DOHH2 (cell line): ENCODE measurements around the gene ABCA2.

Experiments used
- H3F3A ChIP-seq: fragments of 200-600 bp; sonication (generic), shearing (Covaris generic); 2 replicates; pipeline ENCODE4 v1.6.0; 2016; ENCODE audit warnings: antibody characterized with exemption, mild to moderate bottlenecking; ENCODE audit not compliant: control insufficient read depth, insufficient read depth
- H3K27ac ChIP-seq: fragments of 200-600 bp; sonication (generic); 2 replicates; pipeline ENCODE4 v1.5.1; 2014; ENCODE audit warnings: low read depth, mild to moderate bottlenecking, low read length, moderate library complexity
- H3K27me3 ChIP-seq: fragments of 200-600 bp; sonication (generic); 2 replicates; pipeline ENCODE4 v1.6.1; 2014; ENCODE audit warnings: mild to moderate bottlenecking, low read length, mixed read lengths; ENCODE audit not compliant: control insufficient read depth
- H3K36me3 ChIP-seq: fragments of 200-600 bp; sonication (generic); 2 replicates; pipeline ENCODE4 v1.6.1; 2014; ENCODE audit warnings: mild to moderate bottlenecking, low read length, moderate library complexity, mixed read lengths; ENCODE audit not compliant: control insufficient read depth
- H3K4me1 ChIP-seq: fragments of 200-600 bp; sonication (generic); 2 replicates; pipeline ENCODE4 v1.6.1; 2014; ENCODE audit warnings: mild to moderate bottlenecking, low read length, mixed read lengths; ENCODE audit not compliant: control insufficient read depth
- H3K4me2 ChIP-seq: fragments of 200-600 bp; sonication (generic); 2 replicates; pipeline ENCODE4 v1.6.0; 2014; ENCODE audit warnings: mild to moderate bottlenecking, low read length, moderate library complexity
- H3K4me3 ChIP-seq: fragments of 200-600 bp; sonication (generic); 2 replicates; pipeline ENCODE4 v1.5.1; 2014; ENCODE audit warnings: mild to moderate bottlenecking, low read length, mixed read lengths
- H3K79me2 ChIP-seq: fragments of 200-600 bp; sonication (generic); 2 replicates; pipeline ENCODE4 v1.6.1; 2014; ENCODE audit warnings: mild to moderate bottlenecking, low read length, mixed read lengths; ENCODE audit not compliant: control insufficient read depth
- H3K9me2 ChIP-seq: fragments of 200-600 bp; sonication (generic); replicated peaks from 2 replicates; pipeline ENCODE4 v1.6.1; 2014; ENCODE audit warnings: mild to moderate bottlenecking, low read length, mixed read lengths; ENCODE audit not compliant: control insufficient read depth
- H3K9me3 ChIP-seq: fragments of 200-600 bp; sonication (generic); 2 replicates; pipeline ENCODE4 v1.6.1; 2014; ENCODE audit warnings: antibody characterized with exemption, low read length, mixed read lengths; ENCODE audit not compliant: control insufficient read depth, insufficient read depth
- H4K20me1 ChIP-seq: fragments of 200-600 bp; sonication (generic); 2 replicates; pipeline ENCODE4 v1.6.0; 2014; ENCODE audit warnings: low read depth, mild to moderate bottlenecking, antibody characterized with exemption, low read length, moderate library complexity; ENCODE audit not compliant: control insufficient read depth, insufficient read depth
- EZH2phosphoT487 ChIP-seq: fragments of 200-600 bp; sonication (generic); IDR thresholded peaks from 2 replicates; pipeline ENCODE4 v1.6.1; 2017; ENCODE audit warnings: borderline replicate concordance, mild to moderate bottlenecking, antibody characterized with exemption, low read length, moderate library complexity, mixed read lengths
- TF ChIP-seq, protein P1 (sequence below): fragments of 200-600 bp; sonication (generic); IDR thresholded peaks from one replicate; pipeline ENCODE4 v1.5.1; 2014; ENCODE audit warnings: antibody characterized with exemption, mild to moderate bottlenecking, low read depth, low read length; ENCODE audit not compliant: poor library complexity, severe bottlenecking

The ABCA2 gene

DNA sequence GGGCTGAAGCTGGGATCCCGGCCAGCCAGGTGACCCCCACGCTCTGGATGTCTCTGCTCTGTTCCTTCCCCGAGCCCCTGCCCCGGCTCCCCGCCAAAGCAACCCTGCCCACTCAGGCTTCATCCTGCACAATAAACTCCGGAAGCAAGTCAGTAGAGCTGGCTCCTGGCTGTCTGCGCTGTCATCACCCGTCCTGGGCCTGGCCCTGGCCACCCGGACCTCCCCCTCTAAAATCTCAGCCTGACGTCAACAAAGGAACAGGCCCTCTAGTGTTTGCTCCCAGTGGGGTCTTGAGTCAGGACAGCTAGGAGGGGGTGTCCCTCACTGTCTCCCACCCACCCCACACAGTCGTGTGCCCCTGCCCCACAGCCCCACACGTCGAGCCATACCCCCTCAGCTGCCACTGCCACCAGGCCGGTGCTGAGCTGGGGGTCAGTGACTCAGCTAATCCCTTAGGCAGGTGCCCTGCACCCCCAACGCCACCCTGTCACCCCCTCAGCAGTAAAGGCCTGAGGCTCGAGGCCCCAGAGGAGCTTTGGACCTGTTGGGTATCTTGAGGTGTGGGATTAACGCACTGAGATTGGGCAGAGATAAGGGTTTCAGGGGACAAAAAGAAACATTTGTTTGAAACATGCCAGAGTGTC lies 46.3 kb downstream of the ABCA2 start:
- H3K36me3 ChIP-seq, result no peaks in the 10 kb centered on the region
- H3K27ac ChIP-seq, result no peak overlapping the region
- TF ChIP-seq, protein P1, sequence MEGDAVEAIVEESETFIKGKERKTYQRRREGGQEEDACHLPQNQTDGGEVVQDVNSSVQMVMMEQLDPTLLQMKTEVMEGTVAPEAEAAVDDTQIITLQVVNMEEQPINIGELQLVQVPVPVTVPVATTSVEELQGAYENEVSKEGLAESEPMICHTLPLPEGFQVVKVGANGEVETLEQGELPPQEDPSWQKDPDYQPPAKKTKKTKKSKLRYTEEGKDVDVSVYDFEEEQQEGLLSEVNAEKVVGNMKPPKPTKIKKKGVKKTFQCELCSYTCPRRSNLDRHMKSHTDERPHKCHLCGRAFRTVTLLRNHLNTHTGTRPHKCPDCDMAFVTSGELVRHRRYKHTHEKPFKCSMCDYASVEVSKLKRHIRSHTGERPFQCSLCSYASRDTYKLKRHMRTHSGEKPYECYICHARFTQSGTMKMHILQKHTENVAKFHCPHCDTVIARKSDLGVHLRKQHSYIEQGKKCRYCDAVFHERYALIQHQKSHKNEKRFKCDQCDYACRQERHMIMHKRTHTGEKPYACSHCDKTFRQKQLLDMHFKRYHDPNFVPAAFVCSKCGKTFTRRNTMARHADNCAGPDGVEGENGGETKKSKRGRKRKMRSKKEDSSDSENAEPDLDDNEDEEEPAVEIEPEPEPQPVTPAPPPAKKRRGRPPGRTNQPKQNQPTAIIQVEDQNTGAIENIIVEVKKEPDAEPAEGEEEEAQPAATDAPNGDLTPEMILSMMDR, result no peak
- no peak for TF ChIP-seq EZH2phosphoT487
- H3K4me1 ChIP-seq, result no peaks in the 10 kb centered on the region
- no peaks in the 10 kb centered on the region for H3K79me2 ChIP-seq
- no peaks in the 10 kb centered on the region for H3K9me3 ChIP-seq
- H3K4me2 ChIP-seq, result no peak overlapping the region
- no peak overlapping the region for H3K4me3 ChIP-seq
- peaks cover 16% of the 10 kb centered on the region for H3K27me3 ChIP-seq
- no peaks in the 10 kb centered on the region for H3K9me2 ChIP-seq
- no peaks in the 10 kb centered on the region for H3F3A ChIP-seq
- H4K20me1 ChIP-seq, result no peaks in the 10 kb centered on the region

GRCh38 chr9:136980669-136981478 lies 47.2 kb downstream of the ABCA2 start:
- H3K9me2 ChIP-seq, result no peaks in the 10 kb centered on the region
- no peak for TF ChIP-seq EZH2phosphoT487
- TF ChIP-seq, protein P1, result no peak
- H3K79me2 ChIP-seq, result no peaks in the 10 kb centered on the region
- no peak overlapping the region for H3K4me2 ChIP-seq
- H3K36me3 ChIP-seq, result no peaks in the 10 kb centered on the region
- H3K4me1 ChIP-seq, result no peaks in the 10 kb centered on the region
- no peak overlapping the region for H3K27ac ChIP-seq
- no peaks in the 10 kb centered on the region for H3K9me3 ChIP-seq
- H3K27me3 ChIP-seq, result peaks cover 12% of the 10 kb centered on the region
- H3K4me3 ChIP-seq, result no peak overlapping the region
- no peaks in the 10 kb centered on the region for H4K20me1 ChIP-seq
- no peaks in the 10 kb centered on the region for H3F3A ChIP-seq

DNA sequence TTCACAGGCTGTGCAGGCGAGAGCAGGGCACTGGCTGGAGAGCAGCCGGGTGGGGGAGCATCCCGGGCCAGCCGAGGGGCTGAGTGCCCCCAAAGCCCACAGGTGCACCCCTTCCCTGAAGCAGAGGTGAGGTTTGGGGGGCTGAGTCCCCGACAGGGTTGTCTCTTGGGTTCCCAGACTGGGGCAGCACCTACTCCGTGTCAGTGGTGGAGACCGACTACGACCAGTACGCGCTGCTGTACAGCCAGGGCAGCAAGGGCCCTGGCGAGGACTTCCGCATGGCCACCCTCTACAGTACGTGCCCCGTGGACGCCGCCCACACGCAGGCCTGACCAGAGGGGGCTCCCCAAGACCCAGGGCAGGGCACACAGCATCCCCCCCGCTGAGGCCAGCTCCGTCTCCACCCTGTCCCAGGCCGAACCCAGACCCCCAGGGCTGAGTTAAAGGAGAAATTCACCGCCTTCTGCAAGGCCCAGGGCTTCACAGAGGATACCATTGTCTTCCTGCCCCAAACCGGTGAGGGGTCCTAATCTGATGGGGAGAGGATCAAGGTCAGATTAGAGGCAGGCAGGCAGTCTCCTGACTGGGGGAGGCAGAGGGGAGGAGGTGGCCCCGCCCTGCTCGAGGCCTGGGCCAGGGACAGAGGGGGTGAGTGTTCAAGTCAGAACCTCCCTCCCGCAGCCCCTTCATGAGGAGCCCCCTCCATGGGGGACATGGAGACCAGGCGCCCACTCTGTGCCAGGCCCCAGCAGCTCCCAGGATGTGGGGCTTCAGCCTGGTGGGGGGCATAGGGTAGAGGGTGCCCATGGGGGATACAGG lies 48.1 kb downstream of the ABCA2 start:
- Histone ChIP-seq H3K27ac (no peak overlapping the region), H3K9me2 (no peaks in the 10 kb centered on the region), H3K9me3 (no peaks in the 10 kb centered on the region), H3K4me3 (no peak overlapping the region), H3K79me2 (no peaks in the 10 kb centered on the region), H3K4me2 (no peak overlapping the region), H4K20me1 (no peaks in the 10 kb centered on the region), H3K36me3 (no peaks in the 10 kb centered on the region), H3K4me1 (no peaks in the 10 kb centered on the region), H3F3A (no peaks in the 10 kb centered on the region), H3K27me3 (peaks cover 11% of the 10 kb centered on the region)
- no peak for TF ChIP-seq EZH2phosphoT487
- TF ChIP-seq, protein P1, result no peak
